Liver (tissue), 9 donors: ENCODE results near the gene LIPC. TPM values are rescaled to one million over a fixed set of nuclear protein-coding genes. Genes with fewer than 3 reads are reported as not detected.
A peak's percentile ranks its signal among the peaks of the same experiment; 100 is the strongest.

Experiments used
- DNase-seq: peaks from one replicate; pipeline ENCODE4 v3.0.0-alpha.2; 2017; ENCODE audit warnings: low spot score
- H3K27ac ChIP-seq, 2 donors: one replicate each; pipeline ENCODE4 v1.7.0; 2013; ENCODE audit warnings: inconsistent platforms in 2 of 2, low read length in 2 of 2, control low read depth in 1 of 2, low read depth in 1 of 2, mild to moderate bottlenecking in 1 of 2
- H3K27me3 ChIP-seq, 4 donors: one replicate each; pipeline versions ENCODE4 v1.6.1 to v1.7.0; 2013; ENCODE audit warnings: low read length in 3 of 4, inconsistent platforms in 1 of 4, mild to moderate bottlenecking in 1 of 4, moderate library complexity in 1 of 4; ENCODE audit not compliant: control insufficient read depth in 4 of 4, insufficient read depth in 4 of 4
- H3K36me3 ChIP-seq, 4 donors: one replicate each; pipeline versions ENCODE4 v1.6.1 to v1.7.0; 2013; ENCODE audit warnings: low read length in 3 of 4, mild to moderate bottlenecking in 3 of 4, low read depth in 1 of 4, moderate library complexity in 1 of 4; ENCODE audit not compliant: control insufficient read depth in 4 of 4, insufficient read depth in 3 of 4
- H3K4me1 ChIP-seq, 4 donors: one replicate each; pipeline versions ENCODE4 v1.6.1 to v1.7.0; 2013; ENCODE audit warnings: low read length in 3 of 4, mild to moderate bottlenecking in 3 of 4, moderate library complexity in 1 of 4; ENCODE audit not compliant: control insufficient read depth in 4 of 4, insufficient read depth in 4 of 4
- H3K4me3 ChIP-seq, 3 donors: one replicate each; pipeline versions ENCODE4 v1.6.1 to v1.7.0; 2013; ENCODE audit warnings: low read length in 3 of 3, control low read depth in 1 of 3, low read depth in 1 of 3, mild to moderate bottlenecking in 1 of 3
- H3K9ac ChIP-seq, 2 donors: one replicate each; pipeline ENCODE4 v1.7.0; 2013; ENCODE audit warnings: low read length in 2 of 2, mild to moderate bottlenecking in 2 of 2, moderate library complexity in 2 of 2, control low read depth in 1 of 2, low read depth in 1 of 2
- H3K9me3 ChIP-seq, 4 donors: one replicate each; pipeline versions ENCODE4 v1.6.1 to v1.7.0; 2013; ENCODE audit warnings: low read length in 3 of 4; ENCODE audit not compliant: control insufficient read depth in 4 of 4
- ATF3 ChIP-seq: IDR thresholded peaks from 2 replicates; pipeline ENCODE4 v1.6.1; 2016; ENCODE audit warnings: antibody characterized with exemption
- CTCF ChIP-seq: fragments of 150-350 bp; IDR thresholded peaks from 2 replicates; pipeline ENCODE4 v1.5.1; 2017; ENCODE audit warnings: improper control_type of control experiment, low read depth, low read length; ENCODE audit not compliant: missing input control
- EGR1 ChIP-seq, 2 donors: IDR thresholded peaks; 2 replicates each; pipeline ENCODE4 v1.6.1; 2016 to 2018; ENCODE audit warnings: antibody characterized with exemption in 2 of 2, low read depth in 2 of 2
- FOXA1 ChIP-seq: IDR thresholded peaks from 2 replicates; pipeline ENCODE4 v1.6.1; 2016; ENCODE audit warnings: antibody characterized with exemption
- FOXA2 ChIP-seq: IDR thresholded peaks from 2 replicates; pipeline ENCODE4 v1.6.1; 2016; ENCODE audit warnings: antibody characterized with exemption
- GABPA ChIP-seq, 2 donors: IDR thresholded peaks in 1 of 2; conservative IDR thresholded peaks in 1 of 2; 2 replicates each; pipeline ENCODE4 v1.6.1; 2016; ENCODE audit warnings: antibody characterized with exemption in 2 of 2, mild to moderate bottlenecking in 1 of 2, moderate library complexity in 1 of 2
- HNF4A ChIP-seq, 2 donors: conservative IDR thresholded peaks; 2 replicates each; pipeline ENCODE4 v1.6.1; 2016; ENCODE audit warnings: antibody characterized with exemption in 2 of 2, mild to moderate bottlenecking in 2 of 2
- HNF4G ChIP-seq: IDR thresholded peaks from 2 replicates; pipeline ENCODE4 v1.6.1; 2016; ENCODE audit warnings: antibody characterized with exemption
- JUND ChIP-seq, 2 donors: IDR thresholded peaks; 2 replicates each; pipeline ENCODE4 v1.6.1; 2016; ENCODE audit warnings: antibody characterized with exemption in 2 of 2
- MAX ChIP-seq: IDR thresholded peaks from 2 replicates; pipeline ENCODE4 v1.6.1; 2016; ENCODE audit warnings: antibody characterized with exemption
- NR2F2 ChIP-seq: IDR thresholded peaks from 2 replicates; pipeline ENCODE4 v1.6.1; 2016; ENCODE audit warnings: antibody characterized with exemption
- RAD21 ChIP-seq, 2 donors: IDR thresholded peaks; 2 replicates each; pipeline ENCODE4 v1.6.1; 2016; ENCODE audit warnings: antibody characterized with exemption in 2 of 2, mild to moderate bottlenecking in 2 of 2
- REST ChIP-seq: IDR thresholded peaks from 2 replicates; pipeline ENCODE4 v1.6.1; 2016; ENCODE audit warnings: antibody characterized with exemption, mild to moderate bottlenecking
- RXRA ChIP-seq, 2 donors: IDR thresholded peaks; 2 replicates each; pipeline ENCODE4 v1.6.1; 2017 to 2018; ENCODE audit warnings: antibody characterized with exemption in 2 of 2, mild to moderate bottlenecking in 1 of 2
- SP1 ChIP-seq: IDR thresholded peaks from 2 replicates; pipeline ENCODE4 v1.6.1; 2018; ENCODE audit warnings: antibody characterized with exemption, mild to moderate bottlenecking
- TAF1 ChIP-seq: conservative IDR thresholded peaks from 2 replicates; pipeline ENCODE4 v1.6.1; 2016; ENCODE audit warnings: antibody characterized with exemption, mild to moderate bottlenecking
- YY1 ChIP-seq: IDR thresholded peaks from 2 replicates; pipeline ENCODE4 v1.6.1; 2016; ENCODE audit warnings: antibody characterized with exemption, mild to moderate bottlenecking
- ZBTB33 ChIP-seq: IDR thresholded peaks from 2 replicates; pipeline ENCODE4 v1.6.1; 2016; ENCODE audit warnings: antibody characterized with exemption
- WGBS: extraction: QIAGEN DNeasy Blood & Tissue Kit; methylation state at CpG from one replicate; pipeline ENCODE4 v1.1.7; 2013; 5-methylcytosine and 5-hydroxymethylcytosine counted together
- polyA plus RNA-seq, 2 donors: library from polyadenylated mRNA; stranded (reverse) in 1 of 2; unstranded in 1 of 2; fragments of 200-250 nt in 1 of 2; fragments of >200 nt in 1 of 2; fragmentation: Nextera tagmentation in 1 of 2; extraction: Ambion mirVana in 1 of 2; gene quantifications; one replicate each; pipeline versions ENCODE4 v1.2.1 to v1.2.3, GENCODE V29; 2013 to 2015
- total RNA-seq, 2 donors: library from RNA; depleted of rRNA; stranded (reverse); fragments of >200 nt; gene quantifications; one replicate each; pipeline ENCODE4 v1.2.3, GENCODE V29; 2014
- donor health status: healthy.
- donor health status: healthy.
- donor health status: healthy.
- donor health status: healthy.
- donor health status: healthy.

Gene LIPC
- total and polyA plus RNA-seq, 4 donors = 60.1 to 268 (median 131) TPM

GRCh38 chr15:58478035-58478434 lies 46.2 kb downstream of the LIPC start:
- H3K27ac ChIP-seq = peak overlapping the region; percentile 48 to 73
- DNase-seq = no peak
- TF ChIP-seq YY1 = no peak
- no peak for TF ChIP-seq JUND (IDR thresholded peaks at IDR 0.05)
- no peak for TF ChIP-seq RXRA (IDR thresholded peaks at IDR 0.05)
- TF ChIP-seq EGR1 (IDR thresholded peaks at IDR 0.05; ENCODE audit: low read depth in 2 of 2) = no peak
- no peak for TF ChIP-seq ATF3
- TF ChIP-seq NR2F2 = no peak
- no peak for TF ChIP-seq FOXA1
- no peak for TF ChIP-seq HNF4A (conservative IDR thresholded peaks at IDR 0.05)
- no peak for TF ChIP-seq REST
- TF ChIP-seq GABPA (IDR thresholded peaks at IDR 0.05 in 1 of 2, conservative IDR thresholded peaks at IDR 0.05 in 1 of 2) = no peak
- no peak for TF ChIP-seq HNF4G
- H3K27me3 ChIP-seq = no peaks in the 10 kb centered on the region
- no peaks in the 10 kb centered on the region for H3K9me3 ChIP-seq
- H3K4me1 ChIP-seq = peaks cover 9 to 48% (median 27%) of the 10 kb centered on the region in 4 donors
- no peak overlapping the region for H3K4me3 ChIP-seq
- WGBS = 93% methylated on average over 3 of the region's 3 CpGs
- H3K9ac ChIP-seq = no peak overlapping the region
- H3K36me3 ChIP-seq = no peaks in the 10 kb centered on the region

GRCh38 chr15:58478579-58478978 lies 46.8 kb downstream of the LIPC start:
- Histone ChIP-seq H3K27ac (no peak overlapping the region), H3K4me1 (peaks cover 13 to 43% (median 27%) of the 10 kb centered on the region in 4 donors)

More at GRCh38 chr15:58478579-58478978, 46.8 kb downstream of the LIPC start:
- H3K36me3 ChIP-seq = no peaks in the 10 kb centered on the region
- TF ChIP-seq YY1 (peak; percentile 40), HNF4G (peak; percentile 14), RXRA (IDR thresholded peaks at IDR 0.05) (peak; percentile 87 to 95), FOXA2 (peak; percentile 25), GABPA (IDR thresholded peaks at IDR 0.05 in 1 of 2, conservative IDR thresholded peaks at IDR 0.05 in 1 of 2) (no peak), HNF4A (conservative IDR thresholded peaks at IDR 0.05) (peak; percentile 86 to 94), TAF1 (no peak), NR2F2 (no peak), EGR1 (IDR thresholded peaks at IDR 0.05; ENCODE audit: low read depth in 2 of 2) (peak in 1 of 2 donors; percentile 18), CTCF (no peak), RAD21 (IDR thresholded peaks at IDR 0.05) (peak; percentile 37 to 43), MAX (peak; percentile 91), SP1 (peak; percentile 35), FOXA1 (no peak), ATF3 (no peak), REST (no peak), ZBTB33 (peak; percentile 62), JUND (IDR thresholded peaks at IDR 0.05) (peak in 1 of 2 donors; percentile 30)
- H3K27me3 ChIP-seq = no peaks in the 10 kb centered on the region
- H3K4me3 ChIP-seq = no peak overlapping the region
- H3K9me3 ChIP-seq = no peaks in the 10 kb centered on the region
- WGBS = 37% methylated on average over 3 of the region's 3 CpGs
- H3K9ac ChIP-seq = no peak overlapping the region
- no peak for DNase-seq
